HCT116 (cell line): ENCODE measurements around the gene NFKBIL1.

Source experiments
- EZH2 ChIP-seq: fragments of 200-600 bp; sonication (generic); IDR thresholded peaks from 2 replicates; pipeline ENCODE4 v1.6.1; 2017; ENCODE audit warnings: antibody characterized with exemption, mixed run types
- EZH2phosphoT487 ChIP-seq: fragments of 200-600 bp; IDR thresholded peaks from 2 replicates; pipeline ENCODE4 v1.6.1; 2018; ENCODE audit warnings: antibody characterized with exemption, borderline replicate concordance
- MAX ChIP-seq: IDR thresholded peaks from 2 replicates; pipeline ENCODE4 v1.6.1; 2012
- POLR2A ChIP-seq: IDR thresholded peaks from 2 replicates; pipeline ENCODE4 v1.7.0; 2011; ENCODE audit warnings: borderline replicate concordance; ENCODE audit not compliant: insufficient read depth, insufficient read length; ENCODE audit errors: extremely low read depth
- ZBTB33 ChIP-seq: IDR thresholded peaks from 2 replicates; pipeline ENCODE4 v1.6.1; 2011; ENCODE audit warnings: mild to moderate bottlenecking, low read length, moderate library complexity; ENCODE audit not compliant: insufficient replicate concordance; ENCODE audit errors: extremely low read depth
- TF ChIP-seq, protein P1 (sequence below), 3 experiments: fragments of 200-600 bp in 1 of 3; sonication (generic) in 1 of 3; IDR thresholded peaks in 2 of 3; conservative IDR thresholded peaks in 1 of 3; 2 replicates each; pipeline ENCODE4 v1.5.1; 2012 to 2017; ENCODE audit warnings: low read depth in 2 of 3, low read length in 2 of 3, antibody characterized with exemption in 1 of 3, borderline replicate concordance in 1 of 3, control low read depth in 1 of 3, mild to moderate bottlenecking in 1 of 3, mixed read lengths in 1 of 3, mixed run types in 1 of 3, moderate library complexity in 1 of 3; ENCODE audit not compliant: insufficient read depth in 1 of 3

DNA sequence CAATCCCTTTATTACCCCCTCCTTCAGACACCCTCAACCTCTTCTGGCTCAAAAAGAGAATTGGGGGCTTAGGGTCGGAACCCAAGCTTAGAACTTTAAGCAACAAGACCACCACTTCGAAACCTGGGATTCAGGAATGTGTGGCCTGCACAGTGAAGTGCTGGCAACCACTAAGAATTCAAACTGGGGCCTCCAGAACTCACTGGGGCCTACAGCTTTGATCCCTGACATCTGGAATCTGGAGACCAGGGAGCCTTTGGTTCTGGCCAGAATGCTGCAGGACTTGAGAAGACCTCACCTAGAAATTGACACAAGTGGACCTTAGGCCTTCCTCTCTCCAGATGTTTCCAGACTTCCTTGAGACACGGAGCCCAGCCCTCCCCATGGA lies 30.2 kb downstream of the NFKBIL1 start:
- TF ChIP-seq EZH2, result no peak
- TF ChIP-seq ZBTB33, result no peak
- TF ChIP-seq POLR2A, result no peak
- TF ChIP-seq MAX, result no peak
- TF ChIP-seq, protein P1, sequence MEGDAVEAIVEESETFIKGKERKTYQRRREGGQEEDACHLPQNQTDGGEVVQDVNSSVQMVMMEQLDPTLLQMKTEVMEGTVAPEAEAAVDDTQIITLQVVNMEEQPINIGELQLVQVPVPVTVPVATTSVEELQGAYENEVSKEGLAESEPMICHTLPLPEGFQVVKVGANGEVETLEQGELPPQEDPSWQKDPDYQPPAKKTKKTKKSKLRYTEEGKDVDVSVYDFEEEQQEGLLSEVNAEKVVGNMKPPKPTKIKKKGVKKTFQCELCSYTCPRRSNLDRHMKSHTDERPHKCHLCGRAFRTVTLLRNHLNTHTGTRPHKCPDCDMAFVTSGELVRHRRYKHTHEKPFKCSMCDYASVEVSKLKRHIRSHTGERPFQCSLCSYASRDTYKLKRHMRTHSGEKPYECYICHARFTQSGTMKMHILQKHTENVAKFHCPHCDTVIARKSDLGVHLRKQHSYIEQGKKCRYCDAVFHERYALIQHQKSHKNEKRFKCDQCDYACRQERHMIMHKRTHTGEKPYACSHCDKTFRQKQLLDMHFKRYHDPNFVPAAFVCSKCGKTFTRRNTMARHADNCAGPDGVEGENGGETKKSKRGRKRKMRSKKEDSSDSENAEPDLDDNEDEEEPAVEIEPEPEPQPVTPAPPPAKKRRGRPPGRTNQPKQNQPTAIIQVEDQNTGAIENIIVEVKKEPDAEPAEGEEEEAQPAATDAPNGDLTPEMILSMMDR (IDR thresholded peaks at IDR 0.05 in 2 of 3, conservative IDR thresholded peaks at IDR 0.05 in 1 of 3; ENCODE audit: borderline replicate concordance in 1 of 3, insufficient read depth in 1 of 3, low read depth in 2 of 3, low read length in 2 of 3), result no peak
- no peak for TF ChIP-seq EZH2phosphoT487
